ENCODE measurements around the gene SRRM3.
"Not testable (repeated sequence)": the region's sequence is repeated elsewhere in the genome, so short reads cannot be mapped to it uniquely, and the experiment has no call there.

- TF ChIP-seq, protein P1, sequence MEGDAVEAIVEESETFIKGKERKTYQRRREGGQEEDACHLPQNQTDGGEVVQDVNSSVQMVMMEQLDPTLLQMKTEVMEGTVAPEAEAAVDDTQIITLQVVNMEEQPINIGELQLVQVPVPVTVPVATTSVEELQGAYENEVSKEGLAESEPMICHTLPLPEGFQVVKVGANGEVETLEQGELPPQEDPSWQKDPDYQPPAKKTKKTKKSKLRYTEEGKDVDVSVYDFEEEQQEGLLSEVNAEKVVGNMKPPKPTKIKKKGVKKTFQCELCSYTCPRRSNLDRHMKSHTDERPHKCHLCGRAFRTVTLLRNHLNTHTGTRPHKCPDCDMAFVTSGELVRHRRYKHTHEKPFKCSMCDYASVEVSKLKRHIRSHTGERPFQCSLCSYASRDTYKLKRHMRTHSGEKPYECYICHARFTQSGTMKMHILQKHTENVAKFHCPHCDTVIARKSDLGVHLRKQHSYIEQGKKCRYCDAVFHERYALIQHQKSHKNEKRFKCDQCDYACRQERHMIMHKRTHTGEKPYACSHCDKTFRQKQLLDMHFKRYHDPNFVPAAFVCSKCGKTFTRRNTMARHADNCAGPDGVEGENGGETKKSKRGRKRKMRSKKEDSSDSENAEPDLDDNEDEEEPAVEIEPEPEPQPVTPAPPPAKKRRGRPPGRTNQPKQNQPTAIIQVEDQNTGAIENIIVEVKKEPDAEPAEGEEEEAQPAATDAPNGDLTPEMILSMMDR (IDR thresholded peaks at IDR 0.05), result not testable (repeated sequence)
- TF ChIP-seq POLR2A (IDR thresholded peaks at IDR 0.05), result not testable (repeated sequence)
Observed at GRCh38 chr7:76163812-76164211, 37.9 kb upstream of the SRRM3 start.

Data from heart left ventricle (tissue), 13 donors.